HepG2 (cell line): Measurements from ENCODE around the gene MSMP. TPM values are rescaled to one million over a fixed set of nuclear protein-coding genes. Genes with fewer than 3 reads are reported as not detected.
A peak's percentile ranks its signal among the peaks of the same experiment; 100 is the strongest.

ENCODE experiments used
- ATAC-seq: fragments of 200-7000 bp; cut with Tn5 transposase; 3 replicates; pipeline ENCODE4 v1.9.1; 2020; ENCODE audit warnings: mild to moderate bottlenecking, moderate library complexity
- BruUV-seq: library from RNA; stranded (reverse); fragments of 400-500 nt; replicated peaks from 2 replicates; lab custom pipeline; 2021; lab: Mats Ljungman, UMichigan
- CTCF ChIA-PET: fragments of 300-600 bp; formaldehyde crosslinking; extraction: SDS; loops from one replicate; lab custom pipeline; 2021; ENCODE audit warnings: low total read pairs, inconsistent platforms, low intra/inter-chr PET ratio; lab: Yijun Ruan, JAX
- POLR2A ChIA-PET: fragments of 350-600 bp; sonication (Branson Sonifier 250); formaldehyde crosslinking; loops from one replicate; lab custom pipeline; 2020; ENCODE audit warnings: antibody characterized with exemption, inconsistent platforms; lab: Yijun Ruan, JAX
- DNase-seq: peaks from one replicate; pipeline ENCODE4 v3.0.0-alpha.2; 2015; ENCODE audit warnings: low spot score
- FAIRE-seq: peaks from 3 replicates; lab custom pipeline; 2011; peaks lifted over from hg19 to GRCh38; lab: Jason Lieb, UNC
- H2AFZ ChIP-seq: one replicate; pipeline ENCODE4 v1.6.1; 2011; ENCODE audit warnings: low read length, inconsistent platforms
- H3K27ac ChIP-seq: fragments of 300-600 bp; 3 replicates; pipeline ENCODE4 v1.8.0; 2011; ENCODE audit warnings: mixed run types, mild to moderate bottlenecking, mixed read lengths, low read length, inconsistent platforms; ENCODE audit not compliant: insufficient read depth; ENCODE audit errors: extremely low read length
- H3K27me3 ChIP-seq, 2 experiments: fragments of 200-600 bp in 1 of 2; 2 replicates in 1 of 2; 3 replicates in 1 of 2; pipeline versions ENCODE4 v1.6.0 to v1.8.0; 2011; ENCODE audit warnings: low read length in 2 of 2, mild to moderate bottlenecking in 2 of 2, moderate library complexity in 2 of 2, inconsistent platforms in 1 of 2; ENCODE audit not compliant: insufficient read depth in 2 of 2, control insufficient read depth in 1 of 2
- H3K36me3 ChIP-seq, 2 experiments: fragments of 200-600 bp in 1 of 2; replicated peaks in 1 of 2; 2 replicates in 1 of 2; 3 replicates in 1 of 2; pipeline versions ENCODE4 v1.5.1 to v1.8.0; 2011; ENCODE audit warnings: low read length in 2 of 2, inconsistent platforms in 1 of 2; ENCODE audit not compliant: insufficient read depth in 2 of 2, control insufficient read depth in 1 of 2
- H3K4me1 ChIP-seq: 2 replicates; pipeline ENCODE4 v1.5.1; 2012; ENCODE audit warnings: low read length, inconsistent platforms; ENCODE audit not compliant: insufficient read depth
- H3K4me2 ChIP-seq: 2 replicates; pipeline ENCODE4 v1.6.0; 2011; ENCODE audit warnings: low read depth, low read length, inconsistent platforms
- H3K4me3 ChIP-seq, 3 experiments: fragments of 200-600 bp in 1 of 3; sonication (generic), shearing (Covaris generic) in 1 of 3; replicated peaks in 1 of 3; 2 replicates each; pipeline ENCODE4 v1.5.1; 2011 to 2016; ENCODE audit warnings: low read length in 3 of 3, inconsistent platforms in 2 of 3, low read depth in 2 of 3, mild to moderate bottlenecking in 2 of 3, control low read depth in 1 of 3, mixed read lengths in 1 of 3; ENCODE audit not compliant: insufficient read depth in 1 of 3
- H3K79me2 ChIP-seq: one replicate; pipeline ENCODE4 v1.6.1; 2011; ENCODE audit warnings: low read length, inconsistent platforms; ENCODE audit not compliant: insufficient read depth
- H3K9ac ChIP-seq: 2 replicates; pipeline ENCODE4 v1.6.0; 2011; ENCODE audit warnings: mild to moderate bottlenecking, low read depth, low read length, inconsistent platforms; ENCODE audit not compliant: insufficient read depth
- H3K9me3 ChIP-seq: 2 replicates; pipeline ENCODE4 v1.5.1; 2012; ENCODE audit warnings: mild to moderate bottlenecking, low read length
- H4K20me1 ChIP-seq: 2 replicates; pipeline ENCODE4 v1.6.0; 2011; ENCODE audit warnings: inconsistent platforms, mild to moderate bottlenecking, low read length, moderate library complexity; ENCODE audit not compliant: insufficient read depth
- CBX2 ChIP-seq, 2 experiments: fragments of 200-600 bp in 1 of 2; sonication (generic); formaldehyde crosslinking in 1 of 2; IDR thresholded peaks; 2 replicates each; pipeline versions ENCODE4 v1.7.0 to v1.8.1; 2018 to 2022; ENCODE audit warnings: low read depth in 2 of 2, low read length in 1 of 2, mild to moderate bottlenecking in 1 of 2, missing genetic modification reagents in 1 of 2
- ESRRA ChIP-seq: sonication (generic); formaldehyde crosslinking; IDR thresholded peaks from 2 replicates; pipeline ENCODE4 v1.5.1; 2020; ENCODE audit warnings: mild to moderate bottlenecking, low read depth, missing genetic modification reagents
- FLYWCH1 ChIP-seq: sonication (generic); formaldehyde crosslinking; IDR thresholded peaks from 2 replicates; pipeline ENCODE4 v1.8.1; 2023; ENCODE audit warnings: mild to moderate bottlenecking, missing genetic modification reagents
- KAT8 ChIP-seq: IDR thresholded peaks from 2 replicates; pipeline ENCODE4 v1.6.1; 2016; ENCODE audit warnings: missing genetic modification reagents, missing compliant biosample characterization
- MBD4 ChIP-seq: IDR thresholded peaks from 2 replicates; pipeline ENCODE4 v1.6.1; 2012; ENCODE audit warnings: low read length, inconsistent platforms, borderline replicate concordance
- MEIS1 ChIP-seq: sonication (generic); formaldehyde crosslinking; IDR thresholded peaks from 2 replicates; pipeline ENCODE4 v1.9.0; 2021; ENCODE audit warnings: mild to moderate bottlenecking, missing genetic modification reagents, moderate library complexity, borderline replicate concordance
- MTA3 ChIP-seq: sonication (generic); formaldehyde crosslinking; IDR thresholded peaks from 2 replicates; pipeline ENCODE4 v1.4.0; 2020; ENCODE audit warnings: missing genetic modification reagents
- NFATC3 ChIP-seq: sonication (generic); formaldehyde crosslinking; IDR thresholded peaks from 2 replicates; pipeline ENCODE4 v1.5.1; 2020; ENCODE audit warnings: mild to moderate bottlenecking, missing genetic modification reagents
- NFRKB ChIP-seq: fragments of 450-650 bp; IDR thresholded peaks from 2 replicates; pipeline ENCODE4 v1.6.1; 2017
- SIX4 ChIP-seq: sonication (generic); formaldehyde crosslinking; IDR thresholded peaks from 2 replicates; pipeline ENCODE4 v1.4.0; 2020; ENCODE audit warnings: missing genetic modification reagents
- SP4 ChIP-seq: sonication (generic); formaldehyde crosslinking; IDR thresholded peaks from 2 replicates; pipeline ENCODE4 v1.8.1; 2023; ENCODE audit warnings: mild to moderate bottlenecking, missing genetic modification reagents
- ZNF34 ChIP-seq: sonication (generic); formaldehyde crosslinking; IDR thresholded peaks from 2 replicates; pipeline ENCODE4 v1.4.0; 2020; ENCODE audit warnings: mild to moderate bottlenecking, missing genetic modification reagents, borderline replicate concordance
- ZNF543 ChIP-seq: sonication (generic); formaldehyde crosslinking; IDR thresholded peaks from 2 replicates; pipeline ENCODE4 v1.4.0; 2020; ENCODE audit warnings: mild to moderate bottlenecking, missing genetic modification reagents
- ZNF569 ChIP-seq: sonication (generic); formaldehyde crosslinking; IDR thresholded peaks from 2 replicates; pipeline ENCODE4 v1.5.0; 2020; ENCODE audit warnings: mild to moderate bottlenecking, missing genetic modification reagents, moderate library complexity, borderline replicate concordance
- ZNF616 ChIP-seq: sonication (generic); formaldehyde crosslinking; IDR thresholded peaks from 2 replicates; pipeline ENCODE4 v1.5.0; 2020; ENCODE audit warnings: low read depth, mild to moderate bottlenecking, missing genetic modification reagents
- ZNF83 ChIP-seq: sonication (generic); formaldehyde crosslinking; IDR thresholded peaks from 2 replicates; pipeline ENCODE4 v1.4.0; 2020; ENCODE audit warnings: missing genetic modification reagents, mild to moderate bottlenecking, borderline replicate concordance
- WGBS: methylation state at CpG from one replicate; pipeline ENCODE4 v1.1.6; 2017; ENCODE audit warnings: low lambda C conversion rate; 5-methylcytosine and 5-hydroxymethylcytosine counted together
- in situ Hi-C: cut with HindIII; loops from 2 replicates; pipeline ENCODE4 v1.10.0; 2017; ENCODE audit warnings: low pct_unique_long_range_greater_than_20kb; ENCODE audit not compliant: extremely low pct_ligation_motif_present
- intact Hi-C: fragments of 100-400 bp; cut with micrococcal nuclease; formaldehyde crosslinking; loops from one replicate; pipeline ENCODE4 v1.10.0; 2022; ENCODE audit not compliant: unreplicated experiment
- polyA plus RNA-seq, 8 experiments: library from polyadenylated mRNA; depleted of rRNA in 3 of 8; stranded (reverse) in 7 of 8; unstranded in 1 of 8; fragments of >200 nt; fragmentation: Illumina TruSeq in 4 of 8; extraction: Trizol in 4 of 8; gene quantifications; 2 replicates each; pipeline versions ENCODE4 v1.2.1 to v1.2.3, GENCODE V29; 2011 to 2016; ENCODE audit warnings: low read depth in 4 of 8, missing spikeins in 1 of 8, mixed read lengths in 1 of 8; ENCODE audit not compliant: insufficient read depth in 1 of 8
- total RNA-seq, 5 experiments: library from RNA; depleted of rRNA; stranded (reverse); fragments of >200 nt; fragmentation: Illumina TruSeq; extraction: Trizol; gene quantifications; 2 replicates each; pipeline ENCODE4 v1.2.3, GENCODE V29; 2016; ENCODE audit warnings: low read depth in 1 of 5
- TF ChIP-seq, protein P1 (sequence below): sonication (generic); formaldehyde crosslinking; IDR thresholded peaks from 2 replicates; pipeline ENCODE4 v1.5.0; 2020; ENCODE audit warnings: mild to moderate bottlenecking, missing genetic modification reagents
- TF ChIP-seq, protein P2 (sequence below): sonication (generic); formaldehyde crosslinking; IDR thresholded peaks from 2 replicates; pipeline ENCODE4 v1.8.0; 2022; ENCODE audit warnings: mild to moderate bottlenecking, missing genetic modification reagents; ENCODE audit not compliant: insufficient replicate concordance

MSMP gene
- total and polyA plus RNA-seq, 2 of the 13 experiments (the other 11 are each of a cell fraction or from before 2014, with no cell fraction given) = 0.24 to 0.46 TPM

DNA sequence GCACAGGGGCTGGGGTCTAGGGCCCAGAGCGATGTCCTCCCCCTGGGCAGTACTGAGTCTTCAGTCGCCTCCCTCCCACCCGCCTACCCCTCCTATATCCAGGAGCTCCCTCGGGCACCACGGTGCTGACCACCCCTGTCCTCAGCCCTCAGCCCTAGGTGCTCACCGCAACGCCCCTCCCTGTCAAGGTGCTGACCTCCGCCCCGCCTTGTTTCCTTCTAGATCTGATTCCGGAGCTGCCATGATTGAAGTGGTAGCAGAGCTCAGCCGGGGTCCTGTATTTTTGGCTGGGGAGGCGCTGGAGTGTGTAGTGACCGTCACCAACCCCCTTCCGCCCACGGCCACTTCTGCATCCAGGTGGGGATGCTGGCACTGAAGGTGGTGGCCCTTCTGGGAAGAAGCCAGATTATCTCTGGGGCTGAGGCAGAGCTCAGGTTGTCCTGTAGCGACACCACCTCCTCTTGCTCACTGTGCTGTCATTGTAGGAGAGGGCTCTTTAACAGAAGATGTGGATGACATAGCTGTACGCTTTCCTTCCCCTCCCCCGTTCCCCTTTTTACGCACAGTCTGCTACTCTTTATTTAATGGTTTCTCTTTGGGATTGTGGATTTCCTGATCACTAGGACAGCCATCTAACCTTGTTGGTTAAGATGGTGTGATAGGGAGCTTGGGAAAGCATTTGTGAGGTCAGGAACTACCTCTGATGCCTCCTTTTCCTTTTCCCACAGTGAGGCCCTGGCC, 4.4 kb downstream of the MSMP start:
- Histone ChIP-seq H3K4me2 (peak overlapping the region; percentile 80), H3K79me2 (peaks cover 39% of the 10 kb centered on the region), H3K27me3 (no peaks in the 10 kb centered on the region; a peak in 2 of 5 replicates), H3K9me3 (no peaks in the 10 kb centered on the region), H3K36me3 (peaks cover 9 to 32% of the 10 kb centered on the region in 2 experiments), H3K4me3 (peak overlapping the region; percentile 95 to 99 (median 98)), H3K27ac (peak overlapping the region; percentile 89), H2AFZ (no peak overlapping the region), H4K20me1 (peaks cover 33% of the 10 kb centered on the region), H3K9ac (peak overlapping the region; percentile 94), H3K4me1 (peaks cover 36% of the 10 kb centered on the region)
- ChIA-PET CTCF (no interaction called here), POLR2A (interaction anchor here (0.6 to 5.8 kb wide), 10 partner anchors 9 to 102 kb away, joined by 3 to 102 read pairs (median 9); partner anchors contain the start of genes CREB3, HINT2, SPAG8 and TLN1)
- ATAC-seq (peak; percentile 46), DNase-seq (no peak), FAIRE-seq (peak; percentile 23)
- WGBS = 8% methylated on average over 17 of the region's 19 CpGs
- BruUV-seq = no TSS peak
- in situ Hi-C loops = no loop called here
- intact Hi-C loops = loop anchor here (1.0 to 2.0 kb wide), 2 partner anchors 17 to 91 kb away; partner anchors contain the start of genes CCDC107, CREB3, RMRP and TLN1
- TF ChIP-seq MEIS1 = no peak
- no peak for TF ChIP-seq NFATC3
- TF ChIP-seq CBX2 (IDR thresholded peaks at IDR 0.05; ENCODE audit: low read depth, low read length) = no peak
- TF ChIP-seq CBX2 (CRISPR knock-in tag; IDR thresholded peaks at IDR 0.05; ENCODE audit: low read depth) = no peak
- no peak for TF ChIP-seq ZNF569
- 0 out of 2 replicates have a peak, but pooled peaks have one; percentile 69 for TF ChIP-seq ZNF34 (CRISPR knock-in tag)
- TF ChIP-seq ESRRA = no peak
- TF ChIP-seq ZNF543 = peak; percentile 88; the same call in 1 of the 2 replicates
- TF ChIP-seq MTA3 = no peak
- no peak for TF ChIP-seq NFRKB
- TF ChIP-seq KAT8 (CRISPR knock-in tag) = no peak
- TF ChIP-seq FLYWCH1 = no peak
- TF ChIP-seq, protein P1, sequence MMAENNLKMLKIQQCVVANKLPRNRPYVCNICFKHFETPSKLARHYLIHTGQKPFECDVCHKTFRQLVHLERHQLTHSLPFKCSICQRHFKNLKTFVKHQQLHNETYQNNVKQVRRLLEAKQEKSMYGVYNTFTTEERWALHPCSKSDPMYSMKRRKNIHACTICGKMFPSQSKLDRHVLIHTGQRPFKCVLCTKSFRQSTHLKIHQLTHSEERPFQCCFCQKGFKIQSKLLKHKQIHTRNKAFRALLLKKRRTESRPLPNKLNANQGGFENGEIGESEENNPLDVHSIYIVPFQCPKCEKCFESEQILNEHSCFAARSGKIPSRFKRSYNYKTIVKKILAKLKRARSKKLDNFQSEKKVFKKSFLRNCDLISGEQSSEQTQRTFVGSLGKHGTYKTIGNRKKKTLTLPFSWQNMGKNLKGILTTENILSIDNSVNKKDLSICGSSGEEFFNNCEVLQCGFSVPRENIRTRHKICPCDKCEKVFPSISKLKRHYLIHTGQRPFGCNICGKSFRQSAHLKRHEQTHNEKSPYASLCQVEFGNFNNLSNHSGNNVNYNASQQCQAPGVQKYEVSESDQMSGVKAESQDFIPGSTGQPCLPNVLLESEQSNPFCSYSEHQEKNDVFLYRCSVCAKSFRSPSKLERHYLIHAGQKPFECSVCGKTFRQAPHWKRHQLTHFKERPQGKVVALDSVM (CRISPR knock-in tag) = no peak
- no peak for TF ChIP-seq ZNF83 (CRISPR knock-in tag)
- TF ChIP-seq ZNF616 (CRISPR knock-in tag) = no peak
- no peak for TF ChIP-seq MBD4
- TF ChIP-seq, protein P2, sequence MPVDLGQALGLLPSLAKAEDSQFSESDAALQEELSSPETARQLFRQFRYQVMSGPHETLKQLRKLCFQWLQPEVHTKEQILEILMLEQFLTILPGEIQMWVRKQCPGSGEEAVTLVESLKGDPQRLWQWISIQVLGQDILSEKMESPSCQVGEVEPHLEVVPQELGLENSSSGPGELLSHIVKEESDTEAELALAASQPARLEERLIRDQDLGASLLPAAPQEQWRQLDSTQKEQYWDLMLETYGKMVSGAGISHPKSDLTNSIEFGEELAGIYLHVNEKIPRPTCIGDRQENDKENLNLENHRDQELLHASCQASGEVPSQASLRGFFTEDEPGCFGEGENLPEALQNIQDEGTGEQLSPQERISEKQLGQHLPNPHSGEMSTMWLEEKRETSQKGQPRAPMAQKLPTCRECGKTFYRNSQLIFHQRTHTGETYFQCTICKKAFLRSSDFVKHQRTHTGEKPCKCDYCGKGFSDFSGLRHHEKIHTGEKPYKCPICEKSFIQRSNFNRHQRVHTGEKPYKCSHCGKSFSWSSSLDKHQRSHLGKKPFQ = no peak
- no peak for TF ChIP-seq SIX4 (CRISPR knock-in tag)
- no peak for TF ChIP-seq SP4 (CRISPR knock-in tag)
